A549 (cell line): ENCODE data around the gene UVRAG. TPM values are rescaled to one million over a fixed set of nuclear protein-coding genes. Genes with fewer than 3 reads are reported as not detected.
"Not testable (repeated sequence)": the region's sequence is repeated elsewhere in the genome, so short reads cannot be mapped to it uniquely, and the experiment has no call there.

ENCODE experiments used
- ATAC-seq, 2 experiments: fragments of 200-7000 bp in 1 of 2; fragments of >200 bp in 1 of 2; cut with Nextera tagmentation in 1 of 2; cut with Tn5 transposase in 1 of 2; 3 replicates each; pipeline versions ENCODE4 v1.8.0 to v1.9.1; 2018 to 2020; ENCODE audit warnings: mild to moderate bottlenecking in 1 of 2, moderate library complexity in 1 of 2
- CTCF ChIA-PET: fragments of 300-600 bp; sonication (Branson Sonifier 250); formaldehyde crosslinking; extraction: SDS; loops from one replicate; lab custom pipeline; 2021; ENCODE audit warnings: antibody characterized with exemption, inconsistent platforms; lab: Yijun Ruan, JAX
- POLR2A ChIA-PET: fragments of 350-600 bp; formaldehyde crosslinking; extraction: SDS; loops from one replicate; lab custom pipeline; 2021; ENCODE audit warnings: antibody characterized with exemption, inconsistent platforms; lab: Yijun Ruan, JAX
- DNase-seq, 2 experiments: peaks; one replicate each; pipeline versions ENCODE4 v3.0.0 to v3.0.0-alpha.2; 2011 to 2016; ENCODE audit warnings: low read depth in 1 of 2, low spot score in 1 of 2
- FAIRE-seq: peaks from 2 replicates; lab custom pipeline; 2011; peaks lifted over from hg19 to GRCh38; lab: Jason Lieb, UNC
- H3K27ac ChIP-seq, 2 experiments: fragments of >200 bp; sonication (Bioruptor Twin); formaldehyde crosslinking; 3 replicates each; pipeline ENCODE4 v1.5.1; 2016 to 2017
- H3K4me1 ChIP-seq: fragments of >200 bp; sonication (Bioruptor Twin); formaldehyde crosslinking; 3 replicates; pipeline ENCODE4 v1.6.1; 2016
- H3K4me2 ChIP-seq: fragments of >200 bp; sonication (Bioruptor Twin); formaldehyde crosslinking; 3 replicates; pipeline ENCODE4 v1.6.1; 2016
- H3K4me3 ChIP-seq: fragments of >200 bp; sonication (Bioruptor Twin); formaldehyde crosslinking; 3 replicates; pipeline ENCODE4 v1.5.1; 2016
- H3K9me3 ChIP-seq: fragments of >200 bp; sonication (Bioruptor Twin); formaldehyde crosslinking; 3 replicates; pipeline ENCODE4 v1.6.1; 2016
- CEBPB ChIP-seq, 2 experiments: fragments of >200 bp in 1 of 2; sonication (Bioruptor Twin) in 1 of 2; formaldehyde crosslinking in 1 of 2; IDR thresholded peaks; 2 replicates each; pipeline ENCODE4 v1.6.1; 2012 to 2016
- E2F6 ChIP-seq: IDR thresholded peaks from 2 replicates; pipeline ENCODE4 v1.6.1; 2012; ENCODE audit warnings: low read depth, borderline replicate concordance
- ESRRA ChIP-seq: fragments of 150-350 bp; IDR thresholded peaks from 2 replicates; pipeline ENCODE4 v1.6.1; 2014; ENCODE audit warnings: mild to moderate bottlenecking, low read length, borderline replicate concordance
- FOSL2 ChIP-seq, 2 experiments: fragments of 450-650 bp in 1 of 2; fragments of >200 bp in 1 of 2; sonication (Bioruptor Twin) in 1 of 2; formaldehyde crosslinking; IDR thresholded peaks; 2 replicates each; pipeline versions ENCODE4 v1.5.0 to v1.6.1; 2016 to 2020; ENCODE audit warnings: mild to moderate bottlenecking in 1 of 2, moderate library complexity in 1 of 2
- HES2 ChIP-seq: fragments of >200 bp; sonication (Bioruptor Twin); formaldehyde crosslinking; IDR thresholded peaks from 2 replicates; pipeline ENCODE4 v1.6.1; 2016
- MAFK ChIP-seq: fragments of 450-650 bp; IDR thresholded peaks from 2 replicates; pipeline ENCODE4 v1.6.1; 2014; ENCODE audit not compliant: partially characterized antibody
- PHF8 ChIP-seq: fragments of 200-600 bp; sonication (generic); IDR thresholded peaks from 2 replicates; pipeline ENCODE4 v1.6.1; 2016; ENCODE audit warnings: low read depth, mild to moderate bottlenecking, antibody characterized with exemption, moderate library complexity, borderline replicate concordance
- SMC3 ChIP-seq: fragments of >200 bp; sonication (Bioruptor Twin); formaldehyde crosslinking; IDR thresholded peaks from 3 replicates; pipeline ENCODE4 v1.6.1; 2018; ENCODE audit warnings: inconsistent platforms
- SREBF2 ChIP-seq: fragments of 450-650 bp; IDR thresholded peaks from 2 replicates; pipeline ENCODE4 v1.6.1; 2014; ENCODE audit warnings: mild to moderate bottlenecking, moderate library complexity
- TP53 ChIP-seq: fragments of 250-450 bp; sonication (Bioruptor Pico); IDR thresholded peaks from 2 replicates; pipeline ENCODE4 v1.5.0; 2021; ENCODE audit warnings: mild to moderate bottlenecking, moderate library complexity
- ZNF302 ChIP-seq: fragments of 250-450 bp; sonication (Bioruptor Pico); IDR thresholded peaks from 2 replicates; pipeline ENCODE4 v1.9.0; 2021; ENCODE audit warnings: inconsistent platforms, mild to moderate bottlenecking, moderate library complexity
- ZSCAN20 ChIP-seq: fragments of 250-450 bp; sonication (Bioruptor Pico); IDR thresholded peaks from 2 replicates; pipeline ENCODE4 v1.8.0; 2022; ENCODE audit warnings: mild to moderate bottlenecking, moderate library complexity
- WGBS: methylation state at CpG from one replicate; pipeline ENCODE4 v1.1.6; 2017; ENCODE audit errors: missing lambda C conversion rate; 5-methylcytosine and 5-hydroxymethylcytosine counted together
- polyA plus RNA-seq, 4 experiments: library from polyadenylated mRNA; depleted of rRNA in 3 of 4; stranded (reverse); fragments of >200 nt; fragmentation: RNase III in 1 of 4; extraction: RNeasy Plus Mini Kit Qiagen cat#74134 plus additional on column Dnase treatment in 1 of 4; gene quantifications; 2 replicates in 3 of 4; 3 replicates in 1 of 4; pipeline ENCODE4 v1.2.3, GENCODE V29; 2011 to 2017

UVRAG gene
- polyA plus RNA-seq, 2 of the 4 experiments (the other 2 are of a cell fraction): 6.1 to 14.1 TPM

GRCh38 chr11:75873417-75874221, 58.6 kb downstream of the UVRAG start (continued):
- TF ChIP-seq CEBPB (IDR thresholded peaks at IDR 0.05) (no peak), TP53 (no peak), ZSCAN20 (CRISPR knock-in tag) (no peak), ESRRA (no peak), ZNF302 (CRISPR knock-in tag) (no peak), HES2 (no peak)

- POLR2A ChIA-PET: no interaction called here
- no peak for FAIRE-seq
Observed at GRCh38 chr11:75874684-75875341, 59.8 kb downstream of the UVRAG start.

GRCh38 chr11:75877327-75877726, 62.3 kb downstream of the UVRAG start:
- DNase-seq, CTCF ChIA-PET, H3K4me1 ChIP-seq, ATAC-seq, H3K4me3 ChIP-seq, POLR2A ChIA-PET, FAIRE-seq, H3K27ac ChIP-seq, H3K9me3 ChIP-seq, H3K4me2 ChIP-seq: not testable (repeated sequence)
- 75% methylated on average over 2 of the region's 27 CpGs for WGBS

More at GRCh38 chr11:75874684-75875341, 59.8 kb downstream of the UVRAG start:
- Histone ChIP-seq H3K27ac (no peak overlapping the region), H3K9me3 (no peaks in the 10 kb centered on the region), H3K4me1 (no peaks in the 10 kb centered on the region), H3K4me2 (no peak overlapping the region), H3K4me3 (no peak overlapping the region)
- CTCF ChIA-PET: interaction anchor here (0.6 to 3.2 kb wide), 4 partner anchors 22 to 277 kb away, joined by 3 to 12 read pairs (median 3); no protein-coding TSS in a partner anchor
- no peak for DNase-seq
- no peak for TF ChIP-seq PHF8
- peak; percentile 80 for TF ChIP-seq MAFK
- no peak for ATAC-seq
- WGBS: 76% methylated on average over 5 of the region's 5 CpGs

GRCh38 chr11:75877931-75878330, 62.9 kb downstream of the UVRAG start:
- H3K4me3 ChIP-seq, FAIRE-seq, H3K9me3 ChIP-seq, CTCF ChIA-PET, H3K4me2 ChIP-seq, H3K4me1 ChIP-seq, ATAC-seq, POLR2A ChIA-PET, H3K27ac ChIP-seq, DNase-seq: not testable (repeated sequence)
- WGBS: 91% methylated on average over 14 of the region's 33 CpGs

GRCh38 chr11:75878933-75879332, 63.9 kb downstream of the UVRAG start:
- H3K27ac ChIP-seq: no peak overlapping the region
- no peak for DNase-seq
- H3K4me3 ChIP-seq: no peak overlapping the region
- 89% methylated on average over 2 of the region's 2 CpGs for WGBS
- TF ChIP-seq SMC3 (no peak), E2F6 (no peak)
- TF ChIP-seq, all 56 proteins: peak for 0
- ATAC-seq (no peak), FAIRE-seq (no peak)
- H3K4me2 ChIP-seq: no peak overlapping the region
- CTCF ChIA-PET: interaction anchor here (1.0 to 3.3 kb wide), 2 partner anchors 11 to 273 kb away, joined by 4 to 21 read pairs; no protein-coding TSS in a partner anchor
- POLR2A ChIA-PET: no interaction called here
- no peaks in the 10 kb centered on the region for H3K4me1 ChIP-seq
- no peaks in the 10 kb centered on the region for H3K9me3 ChIP-seq

- TF ChIP-seq SREBF2 (no peak), FOSL2 (IDR thresholded peaks at IDR 0.05) (no peak), FOSL2 (CRISPR knock-in tag; IDR thresholded peaks at IDR 0.05) (no peak)
- Histone ChIP-seq H3K27ac (no peak overlapping the region), H3K4me3 (no peak overlapping the region), H3K9me3 (no peaks in the 10 kb centered on the region), H3K4me2 (no peak overlapping the region), H3K4me1 (no peaks in the 10 kb centered on the region)
- FAIRE-seq (peak; percentile 39), ATAC-seq (no peak), DNase-seq (no peak)
- POLR2A ChIA-PET: no interaction called here
- CTCF ChIA-PET: interaction anchor here (0.9 to 3.3 kb wide), 2 partner anchors 12 to 328 kb away, joined by 4 to 21 read pairs; no protein-coding TSS in a partner anchor
- WGBS: 91% methylated on average over 9 of the region's 9 CpGs
Observed at GRCh38 chr11:75879737-75880136, 64.7 kb downstream of the UVRAG start.

GRCh38 chr11:75880343-75880742, 65.3 kb downstream of the UVRAG start:
- ATAC-seq, H3K27ac ChIP-seq, H3K4me3 ChIP-seq, H3K4me2 ChIP-seq, H3K4me1 ChIP-seq, H3K9me3 ChIP-seq, FAIRE-seq, DNase-seq: not testable (repeated sequence)
- POLR2A ChIA-PET: interaction anchor here (0.6 kb wide), 1 partner anchor 869 kb away, joined by 3 read pairs; no protein-coding TSS in a partner anchor
- CTCF ChIA-PET: interaction anchor here (0.9 to 3.3 kb wide), 4 partner anchors 13 to 328 kb away, joined by 3 to 21 read pairs (median 4); no protein-coding TSS in a partner anchor
- 93% methylated on average over 8 of the region's 8 CpGs for WGBS
